SK-N-SH treated with all-trans-retinoic acid at 6 μM for 48 hours (cell line): ENCODE data around the gene PLA1A.

Experiments used
- ATAC-seq: fragments of 200-7000 bp; cut with Tn5 transposase; 3 replicates; pipeline ENCODE4 v1.9.1; 2020; ENCODE audit warnings: mild to moderate bottlenecking, moderate library complexity
- ARNTL ChIP-seq: fragments of 450-650 bp; formaldehyde crosslinking; IDR thresholded peaks from 2 replicates; pipeline ENCODE4 v1.5.0; 2020; ENCODE audit warnings: low read depth, mild to moderate bottlenecking, moderate library complexity, borderline replicate concordance
- BACH2 ChIP-seq: fragments of 250-450 bp; sonication (Bioruptor Pico); IDR thresholded peaks from 2 replicates; pipeline ENCODE4 v1.9.0; 2021; ENCODE audit warnings: mild to moderate bottlenecking, borderline replicate concordance
- CSRNP3 ChIP-seq: fragments of 250-450 bp; sonication (Bioruptor Pico); IDR thresholded peaks from 2 replicates; pipeline ENCODE4 v1.5.1; 2021; ENCODE audit warnings: mild to moderate bottlenecking, moderate library complexity
- ESRRG ChIP-seq: fragments of 250-450 bp; sonication (Bioruptor Pico); IDR thresholded peaks from 2 replicates; pipeline ENCODE4 v1.6.1; 2021; ENCODE audit warnings: mild to moderate bottlenecking
- GLIS3 ChIP-seq: fragments of 250-450 bp; sonication (Bioruptor Pico); IDR thresholded peaks from 2 replicates; pipeline ENCODE4 v1.5.0; 2020; ENCODE audit warnings: mild to moderate bottlenecking, moderate library complexity
- ISL1 ChIP-seq: fragments of 250-450 bp; sonication (Bioruptor Pico); IDR thresholded peaks from 2 replicates; pipeline ENCODE4 v2.1.2; 2022; ENCODE audit warnings: mild to moderate bottlenecking, moderate library complexity
- OSR1 ChIP-seq: fragments of 250-450 bp; sonication (Bioruptor Pico); IDR thresholded peaks from 2 replicates; pipeline ENCODE4 v1.8.0; 2022; ENCODE audit warnings: moderate library complexity, mild to moderate bottlenecking, inconsistent platforms
- RARB ChIP-seq: fragments of 250-450 bp; sonication (Bioruptor Pico); IDR thresholded peaks from 2 replicates; pipeline ENCODE4 v1.8.0; 2021; ENCODE audit warnings: mild to moderate bottlenecking, moderate library complexity
- SNAI2 ChIP-seq: fragments of 250-450 bp; sonication (Bioruptor Pico); IDR thresholded peaks from 2 replicates; pipeline ENCODE4 v1.5.0; 2020; ENCODE audit warnings: mild to moderate bottlenecking, moderate library complexity
- TCF4 ChIP-seq: fragments of 250-450 bp; sonication (Bioruptor Pico); IDR thresholded peaks from 2 replicates; pipeline ENCODE4 v1.8.0; 2021; ENCODE audit warnings: mild to moderate bottlenecking, moderate library complexity, borderline replicate concordance
- TOX ChIP-seq: fragments of 250-450 bp; sonication (Bioruptor Pico); IDR thresholded peaks from 2 replicates; pipeline ENCODE4 v1.8.0; 2021; ENCODE audit warnings: mild to moderate bottlenecking, moderate library complexity, borderline replicate concordance
- ZFP3 ChIP-seq: fragments of 250-450 bp; sonication (Bioruptor Pico); IDR thresholded peaks from 2 replicates; pipeline ENCODE4 v1.5.0; 2020; ENCODE audit warnings: mild to moderate bottlenecking, moderate library complexity
- ZNF565 ChIP-seq: fragments of 450-650 bp; formaldehyde crosslinking; conservative IDR thresholded peaks from 2 replicates; pipeline ENCODE4 v1.5.0; 2020; ENCODE audit warnings: low read depth, mild to moderate bottlenecking, moderate library complexity
- ZNF70 ChIP-seq: fragments of 450-650 bp; formaldehyde crosslinking; IDR thresholded peaks from 2 replicates; pipeline ENCODE4 v1.5.0; 2020; ENCODE audit warnings: mild to moderate bottlenecking, moderate library complexity
- ZNF8 ChIP-seq: fragments of 450-650 bp; formaldehyde crosslinking; IDR thresholded peaks from 2 replicates; pipeline ENCODE4 v1.5.0; 2020; ENCODE audit warnings: mild to moderate bottlenecking, moderate library complexity
- TF ChIP-seq, protein P1 (sequence below): fragments of 250-450 bp; sonication (Bioruptor Pico); IDR thresholded peaks from 2 replicates; pipeline ENCODE4 v1.8.0; 2021; ENCODE audit warnings: low read depth, mild to moderate bottlenecking, moderate library complexity, borderline replicate concordance
- TF ChIP-seq, protein P2 (sequence below): fragments of 250-450 bp; sonication (Bioruptor Pico); IDR thresholded peaks from 2 replicates; pipeline ENCODE4 v1.8.0; 2020; ENCODE audit warnings: mild to moderate bottlenecking, moderate library complexity, borderline replicate concordance
- TF ChIP-seq, protein P3 (sequence below): fragments of 250-450 bp; sonication (Bioruptor Pico); IDR thresholded peaks from 2 replicates; pipeline ENCODE4 v1.5.1; 2020; ENCODE audit warnings: low read depth, mild to moderate bottlenecking, moderate library complexity
- TF ChIP-seq, protein P4 (sequence below): fragments of 250-450 bp; sonication (Bioruptor Pico); IDR thresholded peaks from 2 replicates; pipeline ENCODE4 v1.5.0; 2020; ENCODE audit warnings: mild to moderate bottlenecking, moderate library complexity

PLA1A gene

GRCh38 chr3:119658994-119659393, 61.3 kb downstream of the PLA1A start:
- no peak for TF ChIP-seq ZFP3 (CRISPR knock-in tag)
- TF ChIP-seq, protein P1, sequence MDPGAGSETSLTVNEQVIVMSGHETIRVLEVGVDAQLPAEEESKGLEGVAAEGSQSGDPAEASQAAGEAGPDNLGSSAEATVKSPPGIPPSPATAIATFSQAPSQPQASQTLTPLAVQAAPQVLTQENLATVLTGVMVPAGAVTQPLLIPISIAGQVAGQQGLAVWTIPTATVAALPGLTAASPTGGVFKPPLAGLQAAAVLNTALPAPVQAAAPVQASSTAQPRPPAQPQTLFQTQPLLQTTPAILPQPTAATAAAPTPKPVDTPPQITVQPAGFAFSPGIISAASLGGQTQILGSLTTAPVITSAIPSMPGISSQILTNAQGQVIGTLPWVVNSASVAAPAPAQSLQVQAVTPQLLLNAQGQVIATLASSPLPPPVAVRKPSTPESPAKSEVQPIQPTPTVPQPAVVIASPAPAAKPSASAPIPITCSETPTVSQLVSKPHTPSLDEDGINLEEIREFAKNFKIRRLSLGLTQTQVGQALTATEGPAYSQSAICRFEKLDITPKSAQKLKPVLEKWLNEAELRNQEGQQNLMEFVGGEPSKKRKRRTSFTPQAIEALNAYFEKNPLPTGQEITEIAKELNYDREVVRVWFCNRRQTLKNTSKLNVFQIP (CRISPR knock-in tag): no peak
- no peak for TF ChIP-seq SNAI2
- no peak for TF ChIP-seq BACH2
- no peak for TF ChIP-seq ISL1 (CRISPR knock-in tag)
- TF ChIP-seq, protein P2, sequence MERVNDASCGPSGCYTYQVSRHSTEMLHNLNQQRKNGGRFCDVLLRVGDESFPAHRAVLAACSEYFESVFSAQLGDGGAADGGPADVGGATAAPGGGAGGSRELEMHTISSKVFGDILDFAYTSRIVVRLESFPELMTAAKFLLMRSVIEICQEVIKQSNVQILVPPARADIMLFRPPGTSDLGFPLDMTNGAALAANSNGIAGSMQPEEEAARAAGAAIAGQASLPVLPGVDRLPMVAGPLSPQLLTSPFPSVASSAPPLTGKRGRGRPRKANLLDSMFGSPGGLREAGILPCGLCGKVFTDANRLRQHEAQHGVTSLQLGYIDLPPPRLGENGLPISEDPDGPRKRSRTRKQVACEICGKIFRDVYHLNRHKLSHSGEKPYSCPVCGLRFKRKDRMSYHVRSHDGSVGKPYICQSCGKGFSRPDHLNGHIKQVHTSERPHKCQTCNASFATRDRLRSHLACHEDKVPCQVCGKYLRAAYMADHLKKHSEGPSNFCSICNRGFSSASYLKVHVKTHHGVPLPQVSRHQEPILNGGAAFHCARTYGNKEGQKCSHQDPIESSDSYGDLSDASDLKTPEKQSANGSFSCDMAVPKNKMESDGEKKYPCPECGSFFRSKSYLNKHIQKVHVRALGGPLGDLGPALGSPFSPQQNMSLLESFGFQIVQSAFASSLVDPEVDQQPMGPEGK (CRISPR knock-in tag): no peak
- TF ChIP-seq TCF4 (CRISPR knock-in tag): no peak
- TF ChIP-seq, protein P3, sequence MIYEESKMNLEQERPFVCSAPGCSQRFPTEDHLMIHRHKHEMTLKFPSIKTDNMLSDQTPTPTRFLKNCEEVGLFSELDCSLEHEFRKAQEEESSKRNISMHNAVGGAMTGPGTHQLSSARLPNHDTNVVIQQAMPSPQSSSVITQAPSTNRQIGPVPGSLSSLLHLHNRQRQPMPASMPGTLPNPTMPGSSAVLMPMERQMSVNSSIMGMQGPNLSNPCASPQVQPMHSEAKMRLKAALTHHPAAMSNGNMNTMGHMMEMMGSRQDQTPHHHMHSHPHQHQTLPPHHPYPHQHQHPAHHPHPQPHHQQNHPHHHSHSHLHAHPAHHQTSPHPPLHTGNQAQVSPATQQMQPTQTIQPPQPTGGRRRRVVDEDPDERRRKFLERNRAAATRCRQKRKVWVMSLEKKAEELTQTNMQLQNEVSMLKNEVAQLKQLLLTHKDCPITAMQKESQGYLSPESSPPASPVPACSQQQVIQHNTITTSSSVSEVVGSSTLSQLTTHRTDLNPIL: no peak
- TF ChIP-seq RARB: no peak
- no peak for TF ChIP-seq TOX (CRISPR knock-in tag)
- no peak for TF ChIP-seq ESRRG (CRISPR knock-in tag)
- no peak for TF ChIP-seq ARNTL (CRISPR knock-in tag)
- no peak for TF ChIP-seq ZNF70
- TF ChIP-seq OSR1 (CRISPR knock-in tag): no peak
- no peak for ATAC-seq

GRCh38 chr3:119659606-119660291, 62.1 kb downstream of the PLA1A start:
- TF ChIP-seq GLIS3 (CRISPR knock-in tag): no peak
- TF ChIP-seq, protein P3: no peak
- TF ChIP-seq TCF4 (CRISPR knock-in tag): no peak
- TF ChIP-seq, protein P4, sequence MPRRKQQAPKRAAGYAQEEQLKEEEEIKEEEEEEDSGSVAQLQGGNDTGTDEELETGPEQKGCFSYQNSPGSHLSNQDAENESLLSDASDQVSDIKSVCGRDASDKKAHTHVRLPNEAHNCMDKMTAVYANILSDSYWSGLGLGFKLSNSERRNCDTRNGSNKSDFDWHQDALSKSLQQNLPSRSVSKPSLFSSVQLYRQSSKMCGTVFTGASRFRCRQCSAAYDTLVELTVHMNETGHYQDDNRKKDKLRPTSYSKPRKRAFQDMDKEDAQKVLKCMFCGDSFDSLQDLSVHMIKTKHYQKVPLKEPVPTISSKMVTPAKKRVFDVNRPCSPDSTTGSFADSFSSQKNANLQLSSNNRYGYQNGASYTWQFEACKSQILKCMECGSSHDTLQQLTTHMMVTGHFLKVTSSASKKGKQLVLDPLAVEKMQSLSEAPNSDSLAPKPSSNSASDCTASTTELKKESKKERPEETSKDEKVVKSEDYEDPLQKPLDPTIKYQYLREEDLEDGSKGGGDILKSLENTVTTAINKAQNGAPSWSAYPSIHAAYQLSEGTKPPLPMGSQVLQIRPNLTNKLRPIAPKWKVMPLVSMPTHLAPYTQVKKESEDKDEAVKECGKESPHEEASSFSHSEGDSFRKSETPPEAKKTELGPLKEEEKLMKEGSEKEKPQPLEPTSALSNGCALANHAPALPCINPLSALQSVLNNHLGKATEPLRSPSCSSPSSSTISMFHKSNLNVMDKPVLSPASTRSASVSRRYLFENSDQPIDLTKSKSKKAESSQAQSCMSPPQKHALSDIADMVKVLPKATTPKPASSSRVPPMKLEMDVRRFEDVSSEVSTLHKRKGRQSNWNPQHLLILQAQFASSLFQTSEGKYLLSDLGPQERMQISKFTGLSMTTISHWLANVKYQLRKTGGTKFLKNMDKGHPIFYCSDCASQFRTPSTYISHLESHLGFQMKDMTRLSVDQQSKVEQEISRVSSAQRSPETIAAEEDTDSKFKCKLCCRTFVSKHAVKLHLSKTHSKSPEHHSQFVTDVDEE (CRISPR knock-in tag): no peak
- no peak for TF ChIP-seq ZNF8 (CRISPR knock-in tag)
- no peak for TF ChIP-seq CSRNP3 (CRISPR knock-in tag)
- TF ChIP-seq, protein P1 (CRISPR knock-in tag): no peak
- no peak; the same call in 1 of the 2 replicates for TF ChIP-seq ESRRG (CRISPR knock-in tag)
- no peak for TF ChIP-seq ZFP3 (CRISPR knock-in tag)
- no peak for TF ChIP-seq ZNF565
- no peak for ATAC-seq
